ENCODE measurements around the gene NAMPT.

Gene NAMPT

GRCh38 chr7:106273009-106273668 is 11.6 kb downstream of the NAMPT start:
- no peak for DNase-seq (ENCODE audit: low spot score)

GRCh38 chr7:106270122-106270977 is 14.4 kb downstream of the NAMPT start:
- DNase-seq (ENCODE audit: low spot score): no peak

GRCh38 chr7:106269254-106269961 is 15.4 kb downstream of the NAMPT start:
- no peak for DNase-seq (ENCODE audit: low spot score)

- DNase-seq (ENCODE audit: low spot score): no peak
Measured at GRCh38 chr7:106265133-106265532, 19.6 kb downstream of the NAMPT start.

GRCh38 chr7:106262221-106262881 is 22.4 kb downstream of the NAMPT start:
- DNase-seq (ENCODE audit: low spot score): no peak

- peak; percentile 10 for DNase-seq (ENCODE audit: low spot score)
Measured at GRCh38 chr7:106260136-106260561, 24.6 kb downstream of the NAMPT start.

- no peak for DNase-seq (ENCODE audit: low spot score)
Measured at GRCh38 chr7:106258789-106259188, 26.0 kb downstream of the NAMPT start.

- no peak for DNase-seq (ENCODE audit: low spot score)
Measured at GRCh38 chr7:106257752-106258151, 27.0 kb downstream of the NAMPT start.

GRCh38 chr7:106256144-106256543 is 28.6 kb downstream of the NAMPT start:
- DNase-seq (ENCODE audit: low spot score): no peak

- no peak for DNase-seq (ENCODE audit: low spot score)
Measured at GRCh38 chr7:106255246-106255645, 29.5 kb downstream of the NAMPT start.

GRCh38 chr7:106254525-106255116 is 30.2 kb downstream of the NAMPT start:
- DNase-seq (ENCODE audit: low spot score): no peak

GRCh38 chr7:106252568-106252967 is 32.2 kb downstream of the NAMPT start:
- no peak for DNase-seq (ENCODE audit: low spot score)

- DNase-seq (ENCODE audit: low spot score): no peak
Measured at GRCh38 chr7:106249488-106249887, 35.3 kb downstream of the NAMPT start.

GRCh38 chr7:106248600-106248999 is 36.2 kb downstream of the NAMPT start:
- DNase-seq (ENCODE audit: low spot score): no peak

GRCh38 chr7:106247841-106248240 is 36.9 kb downstream of the NAMPT start:
- DNase-seq (ENCODE audit: low spot score): no peak

- DNase-seq (ENCODE audit: low spot score): no peak
Measured at GRCh38 chr7:106246902-106247711, 37.7 kb downstream of the NAMPT start.

- DNase-seq (ENCODE audit: low spot score): no peak
Measured at GRCh38 chr7:106243893-106244292, 40.9 kb downstream of the NAMPT start.

GRCh38 chr7:106239406-106239805 is 45.4 kb downstream of the NAMPT start:
- no peak for DNase-seq (ENCODE audit: low spot score)

GRCh38 chr7:106238830-106239229 is 46.0 kb downstream of the NAMPT start:
- DNase-seq (ENCODE audit: low spot score): no peak

GRCh38 chr7:106236065-106236464 is 48.7 kb downstream of the NAMPT start:
- DNase-seq (ENCODE audit: low spot score): no peak

- no peak for DNase-seq (ENCODE audit: low spot score)
Measured at GRCh38 chr7:106234425-106234824, 50.4 kb downstream of the NAMPT start.
